ENCODE measurements around the gene ALKBH8.
"Not testable (repeated sequence)": the region's sequence is repeated elsewhere in the genome, so short reads cannot be mapped to it uniquely, and the experiment has no call there.

ALKBH8 gene

GRCh38 chr11:107501713-107502112 is 63.8 kb downstream of the ALKBH8 start:
- no peak for DNase-seq

GRCh38 chr11:107497371-107497770 is 68.2 kb downstream of the ALKBH8 start:
- not testable (repeated sequence) for DNase-seq

- DNase-seq: no peak
Measured at GRCh38 chr11:107496011-107496410, 69.5 kb downstream of the ALKBH8 start.

- DNase-seq: no peak
Measured at GRCh38 chr11:107494055-107494454, 71.5 kb downstream of the ALKBH8 start.

GRCh38 chr11:107493117-107493516 is 72.4 kb downstream of the ALKBH8 start:
- no peak for DNase-seq

- DNase-seq: no peak
Measured at GRCh38 chr11:107490836-107491235, 74.7 kb downstream of the ALKBH8 start.

GRCh38 chr11:107482234-107482633 is 83.3 kb downstream of the ALKBH8 start:
- no peak for DNase-seq

GRCh38 chr11:107478922-107479321 is 86.6 kb downstream of the ALKBH8 start:
- no peak for DNase-seq

GRCh38 chr11:107477820-107478219 is 87.7 kb downstream of the ALKBH8 start:
- no peak for DNase-seq

GRCh38 chr11:107473792-107474191 is 91.7 kb downstream of the ALKBH8 start:
- DNase-seq: no peak

GRCh38 chr11:107472966-107473365 is 92.6 kb downstream of the ALKBH8 start:
- no peak for DNase-seq

GRCh38 chr11:107468596-107468995 is 96.9 kb downstream of the ALKBH8 start:
- DNase-seq: no peak

- no peak for DNase-seq
Measured at GRCh38 chr11:107467696-107468095, 97.8 kb downstream of the ALKBH8 start.

- DNase-seq: not testable (repeated sequence)
Measured at GRCh38 chr11:107466275-107466866, 99.2 kb downstream of the ALKBH8 start.

- peak; percentile 88 for DNase-seq
Measured at GRCh38 chr11:107457558-107458271, 107.8 kb downstream of the ALKBH8 start, which contains the start of gene CWF19L2. TSS of gene CWF19L2 (minus strand) at chr11:107457825. CDS start at chr11:107457816, 9 bp downstream.

GRCh38 chr11:107457205-107457557 is 108.4 kb downstream of the ALKBH8 start:
- DNase-seq: no peak

- no peak for DNase-seq
Measured at GRCh38 chr11:107453594-107454286, 111.8 kb downstream of the ALKBH8 start.

All from SHP77 treated with DMSO at 0.1 percent for 48 hours (cell line).